GM18907 (cell line): ENCODE data around the gene NR1H3.

Experiments
- ATAC-seq: cut with Tn5 transposase; IDR thresholded peaks from one replicate; pipeline ENCODE4 v1.9.1; 2021; ENCODE audit warnings: mild to moderate bottlenecking, moderate library complexity; ENCODE audit not compliant: unreplicated experiment

The NR1H3 gene

GRCh38 chr11:47269002-47269828 is 11.4 kb downstream of the NR1H3 start:
- ATAC-seq = peak; percentile 61

DNA sequence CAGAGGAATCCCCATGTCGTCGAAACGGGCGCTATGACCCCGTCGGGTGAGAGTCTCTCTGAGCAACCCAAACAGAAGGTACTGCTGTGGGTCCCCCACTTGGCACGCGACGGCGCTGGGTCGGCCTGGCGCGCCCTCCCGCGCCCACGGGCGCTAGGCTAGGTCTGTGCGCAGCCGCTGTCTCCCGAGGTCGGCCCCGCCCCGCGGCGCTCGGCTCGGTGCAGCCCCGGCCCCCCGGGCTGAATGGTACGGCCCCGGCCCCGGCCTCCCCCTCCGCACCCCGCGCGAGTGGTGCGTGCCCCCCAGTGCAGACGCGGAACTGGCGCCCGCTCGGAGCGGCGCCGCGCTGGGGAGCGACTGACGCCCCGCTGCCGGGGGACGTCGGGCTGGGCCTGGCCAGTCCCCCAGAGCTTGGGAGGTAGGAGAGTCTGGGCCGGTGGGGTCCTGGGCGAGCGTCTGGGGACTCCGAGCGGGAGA is 12.1 kb downstream of the NR1H3 start, which contains the start of gene MADD:
MADD (plus strand) TSS at position 305 of the 477 bp plus-strand sequence.
- ATAC-seq = peak; percentile 78

DNA sequence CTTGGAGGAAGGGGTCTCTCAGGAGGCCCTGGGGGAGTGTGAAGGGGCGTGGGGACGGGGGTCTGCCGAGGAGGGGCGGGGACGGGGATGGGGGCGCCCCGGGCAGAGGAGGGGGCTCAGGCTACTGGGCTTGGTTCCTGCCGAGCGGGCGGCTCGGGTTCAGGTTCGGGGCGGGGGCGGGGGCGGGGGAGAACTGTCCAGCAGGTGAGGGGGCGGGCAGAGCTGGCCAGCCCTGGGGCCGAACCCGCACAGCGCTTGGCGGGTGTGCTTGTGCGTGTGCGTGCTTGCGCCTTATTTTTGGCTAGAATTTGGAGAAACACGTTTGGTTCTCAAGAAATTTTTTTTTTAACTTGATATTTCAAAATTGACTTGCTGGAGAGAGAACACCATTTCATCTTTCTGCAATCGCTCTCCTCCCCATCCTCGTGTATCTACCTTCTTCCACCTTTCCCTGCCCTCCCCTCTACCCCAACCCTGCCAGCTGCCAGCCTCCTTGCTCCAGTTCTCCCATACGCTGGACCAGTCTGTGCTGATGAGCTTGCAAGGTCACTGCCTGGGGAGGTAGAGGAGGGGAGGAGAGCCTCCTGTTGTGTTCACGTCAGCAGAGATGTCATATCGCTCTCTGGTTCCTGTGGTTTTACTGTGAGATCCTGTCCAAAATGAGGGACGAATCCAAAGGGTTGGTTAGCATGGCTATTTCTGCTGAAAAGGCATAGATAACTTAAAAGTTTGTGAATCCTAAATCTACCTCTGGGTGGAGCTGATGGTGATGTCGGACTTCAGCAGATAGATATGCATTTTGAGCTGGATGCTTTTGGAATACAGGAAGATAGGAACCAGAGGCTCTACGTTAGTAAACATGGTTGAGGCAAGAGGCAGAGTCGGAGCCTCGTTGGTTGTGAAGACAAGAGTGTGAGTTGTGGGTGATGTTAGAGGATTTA is 12.8 kb downstream of the NR1H3 start:
- ATAC-seq = no peak

GRCh38 chr11:47271328-47271727 is 13.5 kb downstream of the NR1H3 start:
- ATAC-seq = no peak

DNA sequence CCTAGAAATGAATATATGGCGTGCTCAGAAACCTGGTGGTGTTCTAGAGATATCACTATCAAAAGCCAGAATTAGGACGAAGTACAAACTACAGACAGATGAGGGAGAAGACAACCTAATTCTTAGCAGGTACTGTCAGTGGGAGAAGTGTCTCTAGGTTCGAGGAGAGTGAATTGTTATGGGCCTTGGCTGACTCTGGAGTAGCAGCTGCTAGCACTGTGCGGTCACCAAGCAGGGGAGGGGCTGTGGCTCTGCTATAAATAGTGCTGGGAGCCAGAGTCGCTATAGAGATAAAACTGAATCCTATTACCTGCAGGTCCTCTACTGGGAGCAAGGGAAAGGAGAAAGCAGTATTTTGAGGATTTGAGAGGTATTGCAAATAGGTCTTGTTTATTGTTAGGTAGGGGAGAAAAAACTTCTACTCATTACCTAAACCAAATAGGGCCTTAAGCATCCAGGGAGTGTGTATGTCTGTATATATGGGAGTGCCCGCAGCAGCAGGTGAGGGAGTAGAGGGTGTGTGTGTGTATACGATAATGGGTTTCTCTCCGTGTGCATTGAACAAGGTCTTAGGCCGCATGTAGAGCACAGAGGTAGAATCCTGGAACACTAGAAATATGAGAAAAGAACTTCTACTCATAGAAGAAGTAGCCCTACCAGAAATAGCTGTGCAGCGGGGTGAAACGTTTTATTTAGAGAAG is 14.3 kb downstream of the NR1H3 start:
- ATAC-seq = no peak

GRCh38 chr11:47272706-47273105 is 14.9 kb downstream of the NR1H3 start:
- ATAC-seq = no peak

DNA sequence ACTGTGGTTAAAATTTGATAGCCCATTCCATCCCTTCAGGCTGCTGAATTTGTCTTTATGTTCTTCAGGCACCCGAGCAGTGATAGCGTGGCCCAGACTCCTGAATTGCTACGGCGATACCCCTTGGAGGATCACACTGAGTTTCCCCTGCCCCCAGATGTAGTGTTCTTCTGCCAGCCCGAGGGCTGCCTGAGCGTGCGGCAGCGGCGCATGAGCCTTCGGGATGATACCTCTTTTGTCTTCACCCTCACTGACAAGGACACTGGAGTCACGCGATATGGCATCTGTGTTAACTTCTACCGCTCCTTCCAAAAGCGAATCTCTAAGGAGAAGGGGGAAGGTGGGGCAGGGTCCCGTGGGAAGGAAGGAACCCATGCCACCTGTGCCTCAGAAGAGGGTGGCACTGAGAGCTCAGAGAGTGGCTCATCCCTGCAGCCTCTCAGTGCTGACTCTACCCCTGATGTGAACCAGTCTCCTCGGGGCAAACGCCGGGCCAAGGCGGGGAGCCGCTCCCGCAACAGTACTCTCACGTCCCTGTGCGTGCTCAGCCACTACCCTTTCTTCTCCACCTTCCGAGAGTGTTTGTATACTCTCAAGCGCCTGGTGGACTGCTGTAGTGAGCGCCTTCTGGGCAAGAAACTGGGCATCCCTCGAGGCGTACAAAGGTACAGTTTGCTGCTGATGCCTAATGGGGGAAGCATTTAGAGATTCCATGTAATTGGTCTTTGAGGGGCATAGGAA is 16.9 kb downstream of the NR1H3 start:
- no peak for ATAC-seq

DNA sequence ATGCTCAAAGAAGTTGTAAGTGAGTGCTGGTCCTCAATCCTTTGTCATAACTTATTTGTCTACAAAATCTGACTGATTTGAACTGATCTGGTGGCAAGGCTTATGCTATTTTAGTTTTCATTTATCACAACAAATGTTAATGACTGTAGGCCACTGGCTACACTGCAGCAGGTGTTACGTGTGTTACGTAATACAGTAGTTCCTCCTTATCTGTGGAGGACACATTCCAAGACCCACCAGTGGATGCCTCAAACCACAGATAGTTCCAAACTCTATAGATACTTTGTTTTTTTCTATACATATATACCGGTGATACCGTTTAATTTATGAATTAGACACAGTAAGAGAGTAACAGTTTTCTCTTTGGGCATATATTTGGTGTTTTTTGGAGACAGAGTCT is 19.1 kb downstream of the NR1H3 start:
- ATAC-seq = no peak

GRCh38 chr11:47278058-47278457 is 20.3 kb downstream of the NR1H3 start:
- no peak for ATAC-seq

DNA sequence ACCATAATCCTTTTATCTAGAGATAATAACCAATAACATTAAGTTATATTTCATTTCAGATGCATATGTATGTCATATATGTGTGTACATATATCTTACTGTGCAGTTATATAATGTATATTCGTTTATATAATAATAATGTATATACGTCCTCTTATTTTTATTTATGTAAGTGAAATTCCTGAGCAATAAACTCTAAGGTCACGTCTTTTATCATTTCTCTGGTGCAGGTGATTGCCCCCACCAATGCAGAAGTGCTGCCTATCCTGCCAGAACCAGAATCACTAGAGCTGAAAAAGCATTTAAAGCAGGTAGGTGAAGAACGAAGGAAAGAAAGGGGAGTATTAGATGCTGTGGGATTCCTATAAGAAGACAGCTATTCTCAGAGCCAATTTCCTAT is 21.0 kb downstream of the NR1H3 start:
- no peak for ATAC-seq

GRCh38 chr11:47280099-47280498 is 22.3 kb downstream of the NR1H3 start:
- no peak for ATAC-seq

- ATAC-seq = no peak
Measured at GRCh38 chr11:47280860-47281259, 23.1 kb downstream of the NR1H3 start.

- no peak for ATAC-seq
Measured at GRCh38 chr11:47282462-47282861, 24.7 kb downstream of the NR1H3 start.

DNA sequence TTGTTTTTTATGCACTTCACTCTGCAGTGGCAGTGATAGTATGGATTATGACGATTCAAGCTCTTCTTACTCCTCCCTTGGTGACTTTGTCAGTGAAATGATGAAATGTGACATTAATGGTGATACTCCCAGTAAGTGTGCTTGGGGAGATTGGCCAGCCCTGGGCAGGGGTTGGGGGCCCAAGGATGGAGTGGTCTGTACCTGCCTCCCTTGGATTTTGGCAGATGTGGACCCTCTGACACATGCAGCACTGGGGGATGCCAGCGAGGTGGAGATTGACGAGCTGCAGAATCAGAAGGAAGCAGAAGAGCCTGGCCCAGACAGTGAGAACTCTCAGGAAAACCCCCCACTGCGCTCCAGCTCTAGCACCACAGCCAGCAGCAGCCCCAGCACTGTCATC is 26.4 kb downstream of the NR1H3 start:
- no peak for ATAC-seq

DNA sequence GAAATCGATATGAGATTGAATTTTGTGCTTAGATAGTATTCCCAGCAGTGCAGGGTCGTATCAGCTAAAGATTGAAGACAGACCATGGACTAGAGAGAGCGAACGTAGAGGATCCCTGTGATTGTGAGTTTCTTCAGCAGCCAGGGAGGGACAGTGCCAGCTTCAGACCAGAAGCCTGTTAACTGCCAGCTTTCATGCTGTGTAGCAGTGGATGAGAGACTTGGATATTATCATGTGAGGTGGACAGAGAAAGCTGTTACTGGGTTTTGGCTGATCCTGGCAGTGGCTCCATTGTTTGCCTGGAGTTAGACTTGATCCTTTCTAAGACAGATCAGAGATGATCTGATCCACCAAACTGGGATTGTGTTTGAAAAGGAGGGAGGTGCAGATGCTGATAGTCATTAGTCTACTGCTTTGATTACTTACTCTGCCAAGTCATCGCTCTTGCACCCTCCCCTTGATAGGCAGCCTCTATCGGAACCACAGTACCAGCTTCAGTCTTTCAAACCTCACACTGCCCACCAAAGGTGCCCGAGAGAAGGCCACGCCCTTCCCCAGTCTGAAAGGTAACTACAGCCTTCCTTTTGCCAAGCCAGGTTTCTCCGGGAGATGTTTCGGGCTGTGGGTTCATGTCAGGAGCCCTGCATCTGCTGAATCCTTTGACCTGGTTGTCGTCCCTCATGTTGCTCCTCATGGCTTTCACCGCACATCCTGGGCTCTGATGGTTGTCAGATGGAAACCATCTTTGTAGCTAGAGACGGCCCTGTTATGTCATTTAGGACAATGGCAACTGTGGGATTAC is 28.4 kb downstream of the NR1H3 start:
- ATAC-seq = no peak

DNA sequence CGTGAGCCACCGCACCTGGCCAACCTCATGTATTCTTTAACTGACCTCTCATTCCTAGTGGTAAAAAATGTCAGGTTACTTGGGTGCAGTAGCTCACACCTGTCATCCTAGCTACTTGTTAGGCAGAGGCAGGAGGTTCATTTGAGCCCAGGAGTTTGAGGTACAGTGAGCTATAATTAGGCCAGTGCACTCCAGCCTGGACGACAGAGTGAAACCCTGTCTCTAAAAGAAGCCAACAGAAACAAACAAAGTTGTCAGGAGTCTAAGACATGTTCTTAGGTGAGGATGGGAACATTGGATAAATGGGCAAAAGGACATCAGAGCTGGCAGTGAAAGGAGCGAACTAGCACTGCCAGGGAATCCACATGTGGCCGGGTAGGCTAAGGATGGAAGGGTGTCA is 30.3 kb downstream of the NR1H3 start:
- no peak for ATAC-seq

- ATAC-seq = no peak
Measured at GRCh38 chr11:47289856-47290255, 32.1 kb downstream of the NR1H3 start.

GRCh38 chr11:47295385-47295784 is 37.6 kb downstream of the NR1H3 start:
- ATAC-seq = no peak

- no peak for ATAC-seq
Measured at GRCh38 chr11:47296045-47296444, 38.2 kb downstream of the NR1H3 start.

GRCh38 chr11:47299078-47299477 is 41.3 kb downstream of the NR1H3 start:
- no peak for ATAC-seq
